ENCODE measurements around the gene CCDC91.

- no peak for TF ChIP-seq TAF1 (IDR thresholded peaks at IDR 0.05; ENCODE audit: low read depth, low read length)
- no peak for TF ChIP-seq POLR2AphosphoS5 (IDR thresholded peaks at IDR 0.05; ENCODE audit: low read depth, low read length)
- TF ChIP-seq POLR2A (IDR thresholded peaks at IDR 0.05; ENCODE audit: low read depth, low read length), result no peak
- no peak for TF ChIP-seq SPI1 (IDR thresholded peaks at IDR 0.05; ENCODE audit: low read depth, low read length)
Measured at GRCh38 chr12:28216016-28216415, 25.8 kb downstream of the CCDC91 start.
